Keratinocyte (primary cell): Measurements from ENCODE around the gene TMEM244. TPM values are rescaled to one million over a fixed set of nuclear protein-coding genes. Genes with fewer than 3 reads are reported as not detected.
"Not testable (repeated sequence)": the region's sequence is repeated elsewhere in the genome, so short reads cannot be mapped to it uniquely, and the experiment has no call there.

Experiments
- DNase-seq: peaks from one replicate; pipeline ENCODE4 v3.0.0-alpha.2; 2011; ENCODE audit warnings: low read depth, missing footprints, low spot score
- FAIRE-seq: peaks from 2 replicates; lab custom pipeline; 2011; peaks lifted over from hg19 to GRCh38; lab: Jason Lieb, UNC
- H2AFZ ChIP-seq: 2 replicates; pipeline ENCODE4 v1.6.0; 2012; ENCODE audit warnings: low read length, control low read depth, inconsistent platforms; ENCODE audit not compliant: control insufficient read depth
- H3K27ac ChIP-seq: 2 replicates; pipeline ENCODE4 v1.5.1; 2011; ENCODE audit warnings: low read length; ENCODE audit not compliant: control insufficient read depth, insufficient read depth
- H3K27me3 ChIP-seq: 3 replicates; pipeline ENCODE4 v1.6.0; 2011; ENCODE audit warnings: low read length; ENCODE audit not compliant: control insufficient read depth, insufficient read depth; ENCODE audit errors: extremely low read depth
- H3K36me3 ChIP-seq, 2 experiments: 2 replicates in 1 of 2; 3 replicates in 1 of 2; pipeline ENCODE4 v1.5.1; 2011; ENCODE audit warnings: low read length in 2 of 2, mild to moderate bottlenecking in 1 of 2; ENCODE audit not compliant: control insufficient read depth in 2 of 2, insufficient read depth in 2 of 2; ENCODE audit errors: extremely low read depth in 1 of 2
- H3K4me1 ChIP-seq: 3 replicates; pipeline ENCODE4 v1.5.1; 2011; ENCODE audit warnings: low read length; ENCODE audit not compliant: control insufficient read depth, insufficient read depth; ENCODE audit errors: extremely low read depth
- H3K4me2 ChIP-seq: 3 replicates; pipeline ENCODE4 v1.6.0; 2011; ENCODE audit warnings: low read depth, low read length; ENCODE audit not compliant: control insufficient read depth, insufficient read depth; ENCODE audit errors: extremely low read depth
- H3K4me3 ChIP-seq, 3 experiments: fragments of 200-600 bp in 1 of 3; sonication (generic) in 1 of 3; 2 replicates in 2 of 3; 3 replicates in 1 of 3; pipeline ENCODE4 v1.5.1; 2011 to 2016; ENCODE audit warnings: low read length in 3 of 3, mild to moderate bottlenecking in 3 of 3, control low read depth in 2 of 3, inconsistent platforms in 1 of 3, low read depth in 1 of 3, mixed read lengths in 1 of 3, mixed run types in 1 of 3, moderate library complexity in 1 of 3; ENCODE audit not compliant: control insufficient read depth in 2 of 3, insufficient read depth in 2 of 3; ENCODE audit errors: extremely low read depth in 1 of 3
- H3K79me2 ChIP-seq: 2 replicates; pipeline ENCODE4 v1.6.0; 2012; ENCODE audit warnings: low read length; ENCODE audit not compliant: control insufficient read depth, insufficient read depth
- H3K9ac ChIP-seq: 3 replicates; pipeline ENCODE4 v1.6.0; 2011; ENCODE audit warnings: low read length; ENCODE audit not compliant: control insufficient read depth, insufficient read depth; ENCODE audit errors: extremely low read depth
- H3K9me1 ChIP-seq: 3 replicates; pipeline ENCODE4 v1.6.0; 2011; ENCODE audit warnings: low read length; ENCODE audit not compliant: control insufficient read depth, insufficient read depth; ENCODE audit errors: extremely low read depth
- H3K9me3 ChIP-seq: 2 replicates; pipeline ENCODE4 v1.5.1; 2012; ENCODE audit warnings: low read depth, low read length; ENCODE audit not compliant: control insufficient read depth
- H4K20me1 ChIP-seq: 3 replicates; pipeline ENCODE4 v1.6.0; 2011; ENCODE audit warnings: low read length; ENCODE audit not compliant: control insufficient read depth, insufficient read depth; ENCODE audit errors: extremely low read depth
- CTCF ChIP-seq, 3 experiments: IDR thresholded peaks in 1 of 3; conservative IDR thresholded peaks in 1 of 3; optimal IDR thresholded peaks in 1 of 3; 2 replicates in 2 of 3; 3 replicates in 1 of 3; pipeline versions ENCODE3 to v1.5.1; 2011; ENCODE audit warnings: low read length in 3 of 3, mild to moderate bottlenecking in 3 of 3, moderate library complexity in 2 of 3, control low read depth in 1 of 3, inconsistent platforms in 1 of 3; ENCODE audit not compliant: insufficient read depth in 2 of 3; ENCODE audit errors: extremely low read depth in 1 of 3
- EZH2 ChIP-seq: IDR thresholded peaks from one replicate; pipeline ENCODE4 v1.6.1; 2012; ENCODE audit warnings: inconsistent platforms, mild to moderate bottlenecking, low read length, moderate library complexity
- dilution Hi-C: fragments of 300-500 bp; cut with MboI; formaldehyde crosslinking; loops from one replicate; pipeline ENCODE4 v1.7.0; 2020; ENCODE audit warnings: low sequenced_read_pairs; ENCODE audit not compliant: extremely low pct_ligation_motif_present
- polyA plus RNA-seq, 5 experiments: library from polyadenylated mRNA; depleted of rRNA in 3 of 5; stranded (reverse) in 3 of 5; stranded (forward) in 1 of 5; unstranded in 1 of 5; fragments of >200 nt; gene quantifications; 1 replicate in 1 of 5; 2 replicates in 3 of 5; 3 replicates in 1 of 5; pipeline versions ENCODE4 v1.2.1 to v1.2.3, GENCODE V29; 2011 to 2012; ENCODE audit warnings: missing spikeins in 2 of 5, low read depth in 1 of 5, low replicate concordance in 1 of 5

TMEM244 gene
- polyA plus RNA-seq, 1 donor (not counting 4 experiments of a cell fraction or from before 2014, with no cell fraction given): 0.12 TPM

GRCh38 chr6:129812145-129812777, 48.9 kb downstream of the TMEM244 start:
- DNase-seq: no peak
- Histone ChIP-seq H3K27me3 (no peaks in the 10 kb centered on the region), H3K9me1 (no peaks in the 10 kb centered on the region), H3K9me3 (no peaks in the 10 kb centered on the region), H3K4me2 (no peak overlapping the region), H4K20me1 (no peaks in the 10 kb centered on the region), H2AFZ (no peak overlapping the region), H3K4me3 (no peak overlapping the region), H3K27ac (no peak overlapping the region), H3K9ac (no peak overlapping the region), H3K79me2 (no peaks in the 10 kb centered on the region), H3K36me3 (no peaks in the 10 kb centered on the region), H3K4me1 (no peaks in the 10 kb centered on the region)
- dilution Hi-C loops: no loop called here
- no peak for FAIRE-seq
- TF ChIP-seq CTCF (optimal IDR thresholded peaks at IDR 0.05 in 1 of 3, IDR thresholded peaks at IDR 0.05 in 1 of 3, conservative IDR thresholded peaks at IDR 0.05 in 1 of 3; ENCODE audit: extremely low read depth in 1 of 3, insufficient read depth in 2 of 3, low read length in 3 of 3): no peak
- TF ChIP-seq EZH2: no peak

DNA sequence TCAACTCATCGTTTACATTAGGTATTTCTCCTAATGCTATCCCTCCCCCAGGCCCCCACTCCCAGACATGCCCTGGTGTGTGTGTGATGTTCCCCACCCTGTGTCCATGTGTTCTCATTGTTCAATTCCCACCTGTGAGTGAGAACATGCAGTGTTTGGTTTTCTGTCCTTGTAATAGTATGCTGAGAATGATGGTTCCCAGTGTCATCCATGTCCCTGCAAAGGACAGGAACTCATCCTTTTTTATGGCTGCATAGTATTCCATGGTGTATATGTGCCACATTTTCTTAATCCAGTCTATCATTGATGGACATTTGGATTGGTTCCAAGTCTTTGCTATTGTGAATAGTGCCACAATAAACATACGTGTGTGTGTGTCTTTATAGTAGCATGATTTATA, 54.0 kb downstream of the TMEM244 start:
- H3K9ac ChIP-seq, dilution Hi-C loops, FAIRE-seq, H3K79me2 ChIP-seq, H3K27me3 ChIP-seq, H3K4me2 ChIP-seq, DNase-seq, H3K4me1 ChIP-seq, H3K36me3 ChIP-seq, H3K9me3 ChIP-seq, H3K4me3 ChIP-seq, H4K20me1 ChIP-seq, H3K9me1 ChIP-seq, H3K27ac ChIP-seq, H2AFZ ChIP-seq: not testable (repeated sequence)

DNA sequence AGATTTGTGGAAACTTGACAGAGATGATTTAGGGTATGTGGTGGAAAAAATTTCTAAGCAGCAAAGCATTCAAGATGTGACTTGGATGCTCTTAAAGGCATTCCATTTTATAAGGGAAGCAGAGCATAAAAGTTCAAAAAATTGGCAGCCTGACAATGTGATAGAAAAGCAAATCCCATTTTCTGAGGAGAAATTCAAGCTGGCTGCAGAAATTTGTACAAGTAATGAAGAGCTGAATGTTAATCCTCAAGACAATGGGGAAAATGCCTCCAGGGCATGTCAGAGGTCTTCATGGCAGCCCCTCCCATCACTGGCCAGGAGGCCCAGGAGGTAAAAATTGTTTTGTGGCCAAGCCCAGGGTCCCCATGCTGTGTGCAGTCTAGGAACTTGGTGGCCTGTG, 58.2 kb downstream of the TMEM244 start:
- H3K36me3 ChIP-seq, H4K20me1 ChIP-seq, H2AFZ ChIP-seq, H3K27me3 ChIP-seq, H3K4me2 ChIP-seq, DNase-seq, H3K79me2 ChIP-seq, H3K9me1 ChIP-seq, H3K4me3 ChIP-seq, H3K9me3 ChIP-seq, H3K27ac ChIP-seq, FAIRE-seq, dilution Hi-C loops, H3K4me1 ChIP-seq, H3K9ac ChIP-seq: not testable (repeated sequence)
